BE2C (cell line): ENCODE data around the gene MVB12B.
A peak's percentile ranks its signal among the peaks of the same experiment; 100 is the strongest.

Experiments
- DNase-seq: peaks from one replicate; pipeline ENCODE4 v3.0.0-alpha.2; 2020
- H3K27me3 ChIP-seq: fragments of 250-450 bp; sonication (Bioruptor Pico); 2 replicates; pipeline ENCODE4 v1.5.1; 2020; ENCODE audit warnings: mild to moderate bottlenecking
- H3K36me3 ChIP-seq: fragments of 250-450 bp; sonication (Bioruptor Pico); 2 replicates; pipeline ENCODE4 v1.5.1; 2020; ENCODE audit warnings: mild to moderate bottlenecking
- H3K4me1 ChIP-seq: fragments of 250-450 bp; sonication (Bioruptor Pico); 2 replicates; pipeline ENCODE4 v1.5.1; 2020
- H3K4me3 ChIP-seq: 2 replicates; pipeline ENCODE4 v1.5.1; 2011; ENCODE audit warnings: low read depth, low read length
- H3K9me3 ChIP-seq: fragments of 250-450 bp; sonication (Bioruptor Pico); 2 replicates; pipeline ENCODE4 v1.5.1; 2020
- TF ChIP-seq, protein P1 (sequence below): IDR thresholded peaks from 2 replicates; pipeline ENCODE4 v1.5.1; 2012; ENCODE audit warnings: mild to moderate bottlenecking, low read depth, low read length

Gene MVB12B

GRCh38 chr9:126375386-126375785 is 48.8 kb downstream of the MVB12B start:
- peak; percentile 45 for DNase-seq
- Histone ChIP-seq H3K9me3 (no peaks in the 10 kb centered on the region), H3K4me3 (no peak overlapping the region), H3K27me3 (no peaks in the 10 kb centered on the region), H3K36me3 (no peaks in the 10 kb centered on the region), H3K4me1 (peaks cover 6% of the 10 kb centered on the region; the same call in 1 of the 2 replicates)
- TF ChIP-seq, protein P1, sequence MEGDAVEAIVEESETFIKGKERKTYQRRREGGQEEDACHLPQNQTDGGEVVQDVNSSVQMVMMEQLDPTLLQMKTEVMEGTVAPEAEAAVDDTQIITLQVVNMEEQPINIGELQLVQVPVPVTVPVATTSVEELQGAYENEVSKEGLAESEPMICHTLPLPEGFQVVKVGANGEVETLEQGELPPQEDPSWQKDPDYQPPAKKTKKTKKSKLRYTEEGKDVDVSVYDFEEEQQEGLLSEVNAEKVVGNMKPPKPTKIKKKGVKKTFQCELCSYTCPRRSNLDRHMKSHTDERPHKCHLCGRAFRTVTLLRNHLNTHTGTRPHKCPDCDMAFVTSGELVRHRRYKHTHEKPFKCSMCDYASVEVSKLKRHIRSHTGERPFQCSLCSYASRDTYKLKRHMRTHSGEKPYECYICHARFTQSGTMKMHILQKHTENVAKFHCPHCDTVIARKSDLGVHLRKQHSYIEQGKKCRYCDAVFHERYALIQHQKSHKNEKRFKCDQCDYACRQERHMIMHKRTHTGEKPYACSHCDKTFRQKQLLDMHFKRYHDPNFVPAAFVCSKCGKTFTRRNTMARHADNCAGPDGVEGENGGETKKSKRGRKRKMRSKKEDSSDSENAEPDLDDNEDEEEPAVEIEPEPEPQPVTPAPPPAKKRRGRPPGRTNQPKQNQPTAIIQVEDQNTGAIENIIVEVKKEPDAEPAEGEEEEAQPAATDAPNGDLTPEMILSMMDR, result no peak; the same call in 1 of the 2 replicates

DNA sequence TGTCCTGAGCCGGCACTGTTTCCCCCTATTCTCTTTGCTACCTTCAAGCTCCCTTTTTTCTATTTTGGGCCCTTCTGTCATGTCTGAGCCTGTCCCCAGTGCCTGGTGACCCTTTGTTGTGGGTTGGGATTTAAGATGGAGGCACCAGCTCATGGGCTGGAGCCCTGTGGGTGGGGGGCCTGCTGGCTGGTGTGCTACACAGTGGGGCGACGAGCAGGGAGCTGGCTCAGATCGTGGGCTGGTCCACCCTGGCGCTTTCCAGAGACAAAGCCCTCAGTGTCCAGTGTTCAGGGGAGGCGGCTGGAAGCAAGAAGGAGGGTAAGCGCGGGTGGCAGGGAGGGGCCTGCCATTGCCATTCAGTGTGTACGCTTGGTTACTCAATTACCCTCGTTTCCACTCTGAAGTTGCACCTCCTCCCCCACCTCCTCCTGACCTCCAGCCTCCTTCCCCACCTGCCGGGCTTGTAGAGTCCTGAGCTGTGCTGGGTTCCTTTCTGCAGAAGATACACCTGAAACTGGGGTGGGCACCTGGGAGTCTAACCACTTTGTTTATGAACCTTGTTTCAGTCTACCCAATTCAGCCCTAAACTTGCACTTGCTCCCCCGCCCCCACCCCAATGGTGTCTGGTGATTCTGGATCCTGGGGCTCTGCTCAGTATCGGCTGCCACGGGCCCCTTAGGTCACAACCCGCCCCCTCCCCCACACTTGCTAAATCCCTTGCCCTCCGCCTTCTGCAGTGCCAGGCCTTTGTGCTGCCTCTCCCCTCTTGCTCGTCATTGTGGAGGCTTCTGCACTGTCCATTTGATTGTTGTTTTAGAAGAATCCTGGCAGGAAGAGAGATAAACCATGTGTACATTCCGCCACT is 49.9 kb downstream of the MVB12B start:
- peaks cover 6% of the 10 kb centered on the region; the same call in 1 of the 2 replicates for H3K4me1 ChIP-seq
- no peaks in the 10 kb centered on the region for H3K27me3 ChIP-seq
- no peaks in the 10 kb centered on the region for H3K9me3 ChIP-seq
- H3K4me3 ChIP-seq, result no peak overlapping the region
- H3K36me3 ChIP-seq, result no peaks in the 10 kb centered on the region
- TF ChIP-seq, protein P1, result no peak
- DNase-seq, result no peak

DNA sequence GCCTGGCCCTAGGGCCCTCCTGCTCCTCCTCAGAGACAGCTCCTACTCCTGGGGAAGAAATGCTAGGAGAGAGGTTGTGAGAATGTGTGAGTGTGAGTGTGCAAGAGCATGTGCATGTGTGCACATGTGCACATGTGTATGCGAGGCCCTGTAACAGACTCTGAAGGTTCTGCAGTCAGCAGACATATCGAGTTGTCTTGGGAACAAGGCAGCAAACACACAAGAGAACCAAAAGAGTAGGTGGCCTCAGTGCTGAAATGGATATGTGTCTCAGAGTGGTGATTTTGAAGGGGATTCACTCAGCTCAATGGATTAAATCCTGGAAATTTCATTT is 50.5 kb downstream of the MVB12B start:
- no peak overlapping the region for H3K4me3 ChIP-seq
- no peaks in the 10 kb centered on the region for H3K9me3 ChIP-seq
- no peak for DNase-seq
- TF ChIP-seq, protein P1, result no peak
- H3K4me1 ChIP-seq, result peaks cover 6% of the 10 kb centered on the region; the same call in 1 of the 2 replicates
- H3K36me3 ChIP-seq, result no peaks in the 10 kb centered on the region
- no peaks in the 10 kb centered on the region for H3K27me3 ChIP-seq

- TF ChIP-seq, protein P1, result no peak
- Histone ChIP-seq H3K9me3 (no peaks in the 10 kb centered on the region), H3K4me3 (no peak overlapping the region), H3K27me3 (no peaks in the 10 kb centered on the region), H3K4me1 (peaks cover 6% of the 10 kb centered on the region; the same call in 1 of the 2 replicates), H3K36me3 (no peaks in the 10 kb centered on the region)
- DNase-seq, result no peak
Measured at GRCh38 chr9:126377536-126377935, 50.9 kb downstream of the MVB12B start.

- Histone ChIP-seq H3K4me1 (peaks cover 6% of the 10 kb centered on the region; the same call in 1 of the 2 replicates), H3K9me3 (no peaks in the 10 kb centered on the region), H3K36me3 (no peaks in the 10 kb centered on the region), H3K4me3 (no peak overlapping the region), H3K27me3 (no peaks in the 10 kb centered on the region)
- TF ChIP-seq, protein P1, result no peak
- no peak for DNase-seq
Measured at GRCh38 chr9:126378761-126379160, 52.1 kb downstream of the MVB12B start.
